Right ventricle myocardium superior (tissue), 1 donor: ENCODE results near the gene CCDC85C. TPM values are rescaled to one million over a fixed set of nuclear protein-coding genes. Genes with fewer than 3 reads are reported as not detected.
A peak's percentile ranks its signal among the peaks of the same experiment; 100 is the strongest.

Experiments
- ATAC-seq: fragments of 200-7000 bp; cut with Tn5 transposase; one replicate; pipeline ENCODE4 v1.9.1; 2020; ENCODE audit warnings: mild to moderate bottlenecking; ENCODE audit not compliant: poor library complexity
- DNase-seq: peaks from one replicate; pipeline ENCODE4 v3.0.0-alpha.2; 2020
- intact Hi-C: fragments of 100-400 bp; cut with DNase I; formaldehyde crosslinking; loops from one replicate; pipeline ENCODE4 v1.11.2; 2022
- total RNA-seq: library from RNA; stranded (reverse); fragmentation: NEBNext Ultra II Directional; extraction: Animal tissue kit (Norgen Biotek cat#: 25700); gene quantifications from one replicate; pipeline ENCODE4 v1.2.1, GENCODE V29; 2021
- donor health status: DM: no; HTN: yes; CAD: no; lungs with severe emphysema.

CCDC85C gene
- total RNA-seq, 1 donor from 2014 or later: 46.6 TPM

DNA sequence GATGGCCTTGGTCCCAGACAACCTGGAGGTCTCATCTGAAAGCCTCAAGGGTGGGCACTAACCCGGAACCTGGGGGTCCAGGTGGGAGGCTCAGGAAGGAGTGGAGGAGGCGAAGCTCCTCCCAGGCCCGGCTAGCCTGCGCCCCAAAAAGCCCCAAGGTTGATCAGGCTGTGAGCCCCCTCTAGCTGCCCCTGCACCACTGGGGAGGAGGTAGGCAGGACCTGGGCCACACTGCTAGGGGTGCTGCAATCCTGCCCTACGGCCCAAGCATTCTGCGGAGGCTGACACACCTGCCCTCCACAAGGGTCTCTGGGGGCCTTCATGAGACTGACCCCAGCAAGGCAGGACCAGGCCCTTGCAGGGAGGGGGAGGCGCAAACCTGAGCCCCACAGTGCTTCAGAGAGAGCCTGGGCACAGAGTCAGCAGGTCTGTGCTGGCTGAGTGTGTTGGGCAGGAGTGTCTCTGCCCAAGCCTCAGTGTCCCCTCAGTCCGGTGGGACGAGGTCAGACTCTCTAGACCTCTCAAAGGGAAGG is 51.9 kb downstream of the CCDC85C start:
- no peak for DNase-seq
- peak; percentile 11 for ATAC-seq
- intact Hi-C loops: no loop called here

DNA sequence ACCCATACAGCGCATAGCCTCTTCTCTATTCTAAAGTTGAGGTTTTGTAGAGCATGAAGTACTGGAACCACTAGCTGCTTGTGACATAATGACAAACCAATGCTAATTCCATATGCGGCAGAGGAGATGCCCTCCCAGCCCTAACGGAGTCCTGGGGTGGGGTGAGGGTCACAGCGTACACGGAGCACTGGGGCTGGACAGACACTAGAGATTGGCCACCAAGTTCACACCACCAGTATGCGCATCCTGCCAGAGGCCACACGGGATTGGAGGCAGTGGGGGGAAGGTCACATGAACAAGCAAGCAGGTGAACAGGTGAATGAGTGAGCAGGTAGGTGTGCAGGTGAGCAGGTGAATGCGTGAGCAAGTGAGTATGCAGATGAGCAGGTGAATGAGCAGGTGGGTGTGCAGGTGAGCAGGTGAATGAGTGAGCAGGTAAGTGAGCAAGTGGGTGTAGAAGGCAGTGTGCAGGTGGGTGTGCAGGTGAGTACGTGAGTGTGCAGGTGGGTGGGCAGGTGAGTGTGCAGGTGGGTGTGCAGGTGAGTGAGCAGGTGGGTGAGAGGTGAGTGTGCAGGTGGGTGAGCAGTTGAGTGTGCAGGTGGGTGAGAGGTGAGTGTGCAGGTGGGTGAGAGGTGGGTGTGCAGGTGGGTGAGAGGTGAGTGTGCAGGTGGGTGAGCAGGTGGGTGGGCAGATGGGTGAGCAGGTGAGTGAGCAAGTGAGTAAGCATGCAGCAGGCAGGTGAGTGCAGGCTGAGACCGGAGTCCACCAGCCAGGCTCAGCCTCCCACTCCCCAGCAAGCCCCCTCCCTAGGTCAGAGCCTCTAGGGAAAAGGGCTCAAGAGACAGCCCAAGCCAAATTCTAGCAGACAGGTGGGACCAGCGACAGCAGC is 52.7 kb downstream of the CCDC85C start:
- intact Hi-C loops: no loop called here
- DNase-seq (no peak), ATAC-seq (no peak)

DNA sequence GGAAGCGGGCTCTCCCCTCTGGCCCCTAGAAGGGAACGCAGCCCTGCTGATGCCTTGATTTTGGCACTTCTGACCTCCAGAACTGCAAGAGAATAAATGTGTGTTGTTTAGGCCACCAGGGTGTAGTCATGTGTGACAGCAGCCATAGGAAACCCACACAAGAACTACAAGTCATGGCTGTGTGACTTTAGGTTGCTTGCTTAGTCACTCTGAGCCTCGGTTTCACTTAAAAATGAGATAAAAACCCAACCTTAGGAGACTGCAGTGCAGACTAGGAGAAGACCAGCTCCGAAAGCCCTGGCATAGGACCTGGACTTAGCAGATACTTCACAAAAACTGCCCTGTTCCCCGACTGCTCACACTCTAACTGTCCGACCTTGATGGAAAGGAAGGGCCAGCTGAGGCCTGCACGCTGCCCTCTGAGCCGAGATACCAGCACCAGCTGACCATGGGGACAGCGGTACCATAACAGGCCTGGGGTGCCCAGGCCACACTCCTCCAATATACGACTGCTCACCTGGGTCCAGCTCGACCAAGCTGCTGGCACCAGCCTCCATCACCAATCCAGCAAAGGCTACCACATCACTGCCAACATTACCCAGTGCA is 53.5 kb downstream of the CCDC85C start:
- intact Hi-C loops: no loop called here
- no peak for ATAC-seq
- no peak for DNase-seq

DNA sequence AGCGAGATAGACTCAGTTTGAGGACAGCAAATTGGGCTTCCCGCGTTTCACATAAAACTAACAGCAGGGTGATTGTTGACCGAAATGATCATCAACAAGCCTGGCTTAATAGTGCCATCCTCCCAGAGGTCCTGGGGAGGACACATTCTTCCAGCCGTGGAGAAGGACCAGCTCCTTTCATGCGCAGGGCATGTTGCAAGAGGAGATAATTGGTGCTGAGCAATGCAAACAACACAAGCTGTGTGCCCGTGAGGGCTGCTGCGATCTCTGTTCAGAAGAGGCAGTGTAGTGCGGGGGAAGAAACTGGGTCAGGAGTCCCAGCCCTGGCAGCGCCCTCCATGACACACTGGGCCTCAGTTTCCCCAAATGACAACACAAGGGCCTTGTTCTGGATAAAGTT is 54.3 kb downstream of the CCDC85C start:
- intact Hi-C loops: no loop called here
- ATAC-seq (no peak), DNase-seq (no peak)

DNA sequence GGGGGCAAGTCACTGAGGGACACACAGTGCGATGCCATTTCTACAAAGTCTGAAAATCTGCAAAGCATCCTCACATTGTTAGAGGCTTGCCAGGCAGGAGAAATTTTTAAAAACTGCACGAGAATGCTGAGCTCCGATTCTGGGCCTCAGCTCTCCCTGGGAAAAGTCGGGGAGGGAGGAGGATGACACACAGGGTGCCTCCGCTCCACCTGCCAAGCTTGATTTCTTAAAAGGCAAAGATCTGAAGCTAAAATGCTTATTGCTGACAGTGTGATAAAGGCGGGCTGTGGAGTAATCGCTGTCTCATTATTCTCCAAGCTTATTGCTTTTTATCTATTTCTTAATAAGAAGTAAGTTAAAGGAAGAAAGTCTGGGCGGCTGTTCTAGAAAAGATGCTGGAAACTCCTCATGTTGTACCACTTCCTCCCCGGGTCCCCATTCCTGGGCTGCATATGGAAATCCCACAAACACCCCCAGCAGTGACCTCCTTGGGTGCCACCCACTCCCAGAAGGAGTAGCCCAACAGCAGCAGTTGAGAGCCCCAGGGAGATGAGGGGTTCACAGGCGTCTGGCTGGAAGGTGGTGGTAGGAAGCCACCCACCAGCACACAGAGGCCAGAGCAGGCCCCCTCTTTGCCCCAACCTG is 55.0 kb downstream of the CCDC85C start:
- DNase-seq (no peak), ATAC-seq (no peak)
- intact Hi-C loops: no loop called here

DNA sequence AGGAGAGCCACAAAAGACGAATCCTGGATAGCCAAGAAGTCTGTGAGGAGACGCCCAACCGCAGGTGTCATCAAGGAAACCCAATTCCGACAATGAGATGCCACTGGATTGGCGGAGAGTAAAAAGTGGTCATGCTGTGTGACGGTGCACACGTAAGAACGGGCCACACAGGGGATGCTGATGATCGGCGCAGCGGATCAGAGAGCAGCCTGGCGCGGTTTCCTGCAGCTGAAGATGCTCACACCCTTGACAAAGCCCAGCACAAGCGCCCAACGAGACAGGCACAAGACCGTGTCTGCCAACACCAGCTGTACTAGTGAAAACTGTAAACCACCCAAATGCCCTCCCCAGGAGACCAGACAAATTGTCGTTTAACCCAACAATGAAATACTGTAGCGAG is 55.8 kb downstream of the CCDC85C start:
- ATAC-seq (no peak), DNase-seq (no peak)
- intact Hi-C loops: no loop called here

DNA sequence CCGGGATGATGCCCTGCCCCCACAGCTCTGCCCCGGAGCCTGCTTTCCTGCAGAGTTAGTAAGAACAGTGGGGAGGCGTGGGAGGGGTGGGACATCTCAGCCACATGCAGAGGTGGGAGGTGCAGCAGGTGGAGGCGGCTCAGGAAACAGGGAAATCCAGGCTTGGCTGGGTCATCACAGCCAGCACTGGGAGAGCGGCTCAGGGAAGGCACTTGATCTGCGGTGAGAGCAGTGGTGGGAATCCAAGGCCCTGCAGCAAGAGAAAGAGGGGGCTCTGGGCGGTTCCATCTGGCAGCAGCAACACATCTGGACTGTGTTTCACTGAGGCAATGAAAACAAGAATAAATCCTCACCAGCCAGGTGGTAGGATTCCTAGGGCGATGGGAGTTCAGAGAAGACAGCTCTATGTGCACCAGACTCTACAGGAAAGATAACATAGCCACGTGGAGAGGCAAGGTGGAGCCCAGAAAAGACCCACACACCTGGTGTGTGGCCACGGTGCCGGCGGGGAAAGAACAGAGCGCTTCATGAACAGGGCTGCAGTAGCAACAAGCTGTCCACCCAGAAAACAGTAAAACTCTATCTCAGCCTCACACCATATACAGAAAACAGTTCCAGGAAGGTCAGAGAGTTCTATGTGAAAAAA is 57.6 kb downstream of the CCDC85C start:
- no peak for ATAC-seq
- DNase-seq: no peak
- intact Hi-C loops: no loop called here

DNA sequence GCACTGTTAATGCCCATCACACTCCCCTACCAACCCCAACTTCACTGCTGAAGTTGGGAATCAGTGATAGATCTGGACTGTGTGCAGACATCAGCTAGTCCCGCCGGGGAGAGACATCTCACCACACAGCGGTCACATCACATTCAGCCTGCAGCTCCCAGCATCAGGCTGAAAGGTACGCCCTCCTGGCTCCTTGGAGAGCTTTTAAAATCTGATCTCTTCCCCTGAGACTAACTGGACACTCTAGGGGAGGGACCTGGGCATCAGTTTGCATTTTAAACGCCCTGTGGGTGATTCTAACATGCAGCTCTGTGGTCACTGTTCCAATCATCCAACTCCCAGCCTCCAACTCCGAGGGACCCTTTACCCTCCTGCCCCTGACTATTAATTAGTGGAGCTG is 58.4 kb downstream of the CCDC85C start:
- no peak for ATAC-seq
- intact Hi-C loops: no loop called here
- DNase-seq: no peak

DNA sequence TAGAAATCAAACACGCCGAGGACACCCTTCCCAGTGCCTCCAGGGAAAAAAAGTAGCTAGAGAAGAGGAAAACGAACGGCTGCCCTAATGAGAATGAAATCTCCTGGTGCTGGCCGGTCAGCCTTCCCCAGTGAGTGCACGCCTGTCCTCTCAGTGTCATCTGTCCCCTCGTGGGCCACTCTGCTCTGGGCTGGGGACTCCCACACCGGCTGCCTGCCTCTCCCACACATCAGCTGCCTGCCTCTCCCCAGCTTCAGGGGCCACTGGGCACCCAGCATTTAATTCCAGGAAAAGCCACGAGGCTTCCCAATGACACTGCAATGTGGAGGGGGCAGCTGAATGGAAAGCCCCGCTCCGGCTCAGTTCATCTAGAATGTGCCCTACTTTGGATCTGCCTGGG is 59.0 kb downstream of the CCDC85C start:
- ATAC-seq: no peak
- intact Hi-C loops: no loop called here
- no peak for DNase-seq

DNA sequence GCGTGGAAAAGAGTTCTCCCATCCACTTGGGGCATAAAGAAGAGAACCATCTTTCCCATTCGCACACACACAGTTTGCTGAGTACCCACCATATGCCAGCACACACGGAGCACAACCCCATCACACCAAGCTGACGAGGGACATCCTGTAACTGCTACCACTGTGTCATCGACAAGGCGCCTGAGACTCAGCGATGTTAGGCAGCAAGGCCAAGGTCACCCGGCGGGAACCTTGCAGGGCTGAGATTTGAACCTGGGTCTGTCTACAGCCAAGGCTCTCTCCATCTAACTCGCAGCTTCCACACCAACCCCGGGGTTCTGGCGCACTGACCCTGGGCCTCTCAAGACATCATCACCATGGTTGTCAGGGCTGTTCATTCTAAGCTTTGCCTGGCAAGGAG is 60.0 kb downstream of the CCDC85C start:
- intact Hi-C loops: no loop called here
- ATAC-seq: no peak
- DNase-seq: no peak

DNA sequence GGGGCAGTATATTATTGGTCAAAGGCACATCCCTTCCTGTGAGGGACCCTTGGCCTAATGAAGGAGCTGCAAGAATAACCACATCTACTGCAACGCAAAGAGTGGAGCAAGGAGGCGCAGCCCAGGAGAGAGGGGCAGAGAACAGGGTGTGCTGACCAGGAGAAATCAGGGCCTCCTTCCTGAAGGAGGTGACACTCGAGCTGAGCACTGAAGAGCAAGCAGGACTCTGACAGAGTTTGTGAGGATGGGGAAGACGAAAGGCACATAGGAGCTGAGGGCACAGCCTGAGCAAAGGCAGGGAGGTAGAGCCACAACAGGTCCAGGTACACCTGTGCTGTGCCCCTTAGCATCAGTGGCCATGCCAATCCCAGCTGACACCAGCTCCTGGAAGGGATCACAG is 60.6 kb downstream of the CCDC85C start:
- intact Hi-C loops: no loop called here
- DNase-seq: no peak
- ATAC-seq: no peak

DNA sequence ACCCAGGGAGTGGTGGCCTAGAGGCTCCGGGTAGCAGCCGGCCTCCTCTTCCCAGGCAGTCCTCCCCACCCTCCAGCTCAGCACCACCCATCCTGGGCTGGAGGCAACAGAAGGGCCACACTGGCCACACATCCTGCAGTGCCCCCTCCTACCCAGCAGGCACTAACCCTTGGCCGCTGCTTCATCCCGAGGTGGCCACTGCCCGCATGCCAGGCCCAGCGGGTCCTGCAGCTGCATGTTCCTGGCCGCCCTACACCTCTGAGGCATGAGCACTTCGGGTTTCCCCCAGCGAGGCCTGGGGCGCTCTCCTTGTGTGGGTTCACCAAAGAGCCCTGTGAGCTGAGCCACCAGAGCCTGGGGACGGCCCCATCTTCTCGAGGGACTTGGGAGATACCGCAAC is 61.4 kb downstream of the CCDC85C start:
- intact Hi-C loops: no loop called here
- no peak for ATAC-seq
- no peak for DNase-seq

DNA sequence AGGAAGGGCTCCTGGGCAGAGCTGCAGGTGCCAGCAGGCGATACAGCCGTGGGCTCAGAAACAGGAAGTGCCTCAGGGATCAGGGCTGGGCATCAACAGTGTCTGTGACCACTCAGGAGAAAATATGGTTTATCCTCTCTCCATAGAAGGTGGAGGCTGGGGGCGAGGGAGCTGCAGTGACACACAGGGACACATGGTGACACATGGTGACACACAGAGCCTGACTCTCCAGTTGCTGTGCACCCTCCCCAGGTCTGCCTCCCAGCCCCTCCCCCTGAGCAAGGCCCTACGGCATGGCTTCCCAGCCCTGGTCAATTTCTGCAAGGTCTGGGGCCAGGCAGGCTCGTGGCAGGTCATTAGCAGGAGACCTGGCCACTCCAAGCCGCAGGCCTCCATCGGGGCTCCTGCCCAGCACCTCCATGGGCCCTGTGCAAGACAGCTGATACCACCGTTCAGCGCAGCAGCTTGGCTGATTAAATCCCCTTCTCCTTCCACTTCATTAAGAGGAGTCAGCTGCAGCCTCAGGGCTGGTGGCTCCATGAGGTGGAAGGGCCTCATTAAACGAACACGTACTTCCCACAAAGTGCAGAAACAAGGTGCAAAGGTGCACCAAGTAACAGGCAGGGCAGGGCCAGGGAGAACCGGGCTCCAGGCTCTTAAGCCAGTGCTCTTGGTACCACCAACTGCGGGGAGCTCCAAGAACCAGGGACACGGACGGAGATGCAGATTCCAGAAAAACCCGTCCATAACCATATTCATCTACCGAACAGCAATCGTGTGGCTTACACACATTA is 62.1 kb downstream of the CCDC85C start:
- no peak for ATAC-seq
- intact Hi-C loops: no loop called here

DNA sequence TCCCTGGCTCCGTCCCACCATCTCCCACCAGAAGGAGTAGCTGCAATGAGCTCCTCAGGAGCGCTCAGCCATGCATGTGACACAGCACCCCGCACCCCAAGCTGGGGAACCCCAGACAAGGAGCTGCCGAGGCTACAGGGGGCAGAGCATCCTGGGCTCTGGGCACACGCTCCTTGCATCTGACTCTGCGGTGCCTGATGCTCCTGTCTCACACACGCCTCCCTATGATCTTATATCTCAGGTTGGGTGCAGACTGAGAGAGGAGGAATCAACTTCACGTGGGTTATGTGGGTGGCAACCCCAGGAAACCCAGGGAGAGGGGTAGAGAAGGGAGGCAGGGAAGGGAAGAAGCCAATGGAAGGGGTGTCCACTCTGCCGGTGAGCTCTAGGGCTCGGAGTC is 62.8 kb downstream of the CCDC85C start:
- ATAC-seq (no peak), DNase-seq (no peak)
- intact Hi-C loops: no loop called here

More for the DNA sequence above, 62.1 kb downstream of the CCDC85C start:
- DNase-seq: no peak

DNA sequence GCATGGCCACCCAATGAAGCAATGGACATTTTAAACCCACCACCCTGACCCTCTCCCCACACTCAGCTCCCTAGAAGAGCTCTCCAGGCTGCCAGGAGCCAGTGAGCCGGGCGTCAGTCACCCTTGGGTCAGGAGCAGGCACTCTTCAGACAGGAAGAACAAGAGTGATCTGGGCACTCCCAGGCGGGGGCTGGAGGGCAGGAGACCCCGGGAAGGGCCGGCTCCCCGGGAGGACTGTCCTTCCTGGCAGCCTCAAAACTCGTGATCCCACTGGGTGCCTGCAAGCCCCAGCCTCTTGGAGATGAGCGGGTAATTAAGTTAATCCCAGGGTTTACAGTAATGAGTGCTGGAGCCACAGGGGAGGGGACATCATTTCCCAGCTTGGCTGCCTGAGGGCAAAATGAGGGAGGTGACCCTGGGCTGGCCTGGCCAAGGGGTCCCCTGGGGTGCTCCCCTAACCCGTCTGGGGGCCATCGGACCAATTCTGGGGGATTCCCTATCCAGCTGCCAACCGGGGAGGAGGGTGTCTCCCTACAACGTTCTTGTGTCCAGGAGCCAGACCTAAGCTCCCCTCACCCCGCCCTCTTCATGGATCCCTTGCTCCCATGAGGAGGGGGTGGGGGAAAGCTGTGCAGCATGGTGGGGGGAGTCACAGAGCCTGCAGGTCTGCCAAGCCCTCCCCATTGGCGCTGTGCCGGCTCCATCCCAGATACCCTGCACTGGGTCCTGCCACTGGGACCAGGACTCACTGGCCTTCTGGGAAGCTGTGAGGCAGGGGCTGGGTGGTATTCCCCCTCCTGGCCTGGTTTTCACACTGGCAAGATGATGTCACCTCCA is 63.6 kb downstream of the CCDC85C start:
- intact Hi-C loops: no loop called here
- DNase-seq: no peak
- ATAC-seq: no peak

DNA sequence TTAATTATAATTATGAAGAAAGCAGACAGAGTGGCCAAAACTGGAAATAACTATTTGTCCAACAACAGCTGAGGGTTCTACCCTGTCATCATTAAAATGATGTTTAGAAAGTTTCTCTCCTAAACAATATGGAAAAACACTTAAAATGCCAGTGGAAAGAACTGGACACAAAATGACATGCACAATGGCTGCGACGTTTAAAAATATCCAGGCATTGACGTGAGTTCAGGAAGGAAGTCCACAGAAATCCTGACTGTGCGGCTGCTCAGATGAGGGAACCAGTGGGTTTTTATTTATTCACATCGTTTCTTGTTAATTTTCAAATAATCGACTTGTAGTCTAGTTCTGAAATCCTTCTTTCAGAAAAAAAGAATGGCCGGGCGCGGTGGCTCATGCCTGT is 64.5 kb downstream of the CCDC85C start:
- DNase-seq (no peak), ATAC-seq (no peak)
- intact Hi-C loops: no loop called here

DNA sequence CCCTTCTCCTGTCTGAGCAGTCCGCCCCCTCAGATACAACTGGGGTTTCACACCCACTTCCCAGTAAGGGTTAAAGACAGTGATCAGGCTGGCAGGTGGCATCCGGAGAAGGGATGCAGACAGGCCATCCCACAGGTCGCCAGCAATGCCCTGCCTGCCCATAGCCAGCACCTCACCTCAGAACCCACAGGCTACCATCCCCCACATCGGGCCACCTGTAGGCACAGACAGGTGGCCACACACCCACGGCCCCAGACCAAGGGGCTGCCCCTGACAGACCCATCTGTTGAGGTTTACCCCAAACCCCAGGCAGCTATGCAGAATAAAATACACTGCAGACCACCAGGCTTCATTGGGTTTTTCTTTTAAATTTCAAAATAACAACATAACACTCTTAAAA is 65.3 kb downstream of the CCDC85C start:
- no peak for ATAC-seq
- no peak for DNase-seq
- intact Hi-C loops: no loop called here

DNA sequence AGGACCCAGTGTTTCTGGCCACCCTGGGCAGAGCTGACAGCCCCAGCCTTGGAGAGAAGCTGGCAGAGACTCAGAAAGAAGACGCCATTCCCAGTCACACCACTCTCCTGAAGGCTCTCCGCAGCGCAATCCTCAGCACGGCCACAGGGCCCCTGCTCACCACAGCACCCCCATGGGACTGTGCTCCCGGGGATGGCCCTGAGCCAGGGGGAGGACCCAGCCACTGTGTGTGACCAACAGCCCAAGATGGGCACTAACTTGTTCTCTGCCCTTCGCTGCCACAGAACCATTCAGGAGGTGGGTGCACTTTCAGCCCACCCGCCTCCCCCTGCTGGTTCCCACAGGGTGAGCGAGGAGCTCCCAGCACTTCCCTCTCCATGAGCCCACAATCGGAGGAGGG is 65.7 kb downstream of the CCDC85C start:
- intact Hi-C loops: no loop called here
- DNase-seq: no peak
- ATAC-seq: peak; percentile 42
